ENCODE measurements around the gene ANKS3.

The ANKS3 gene

DNA sequence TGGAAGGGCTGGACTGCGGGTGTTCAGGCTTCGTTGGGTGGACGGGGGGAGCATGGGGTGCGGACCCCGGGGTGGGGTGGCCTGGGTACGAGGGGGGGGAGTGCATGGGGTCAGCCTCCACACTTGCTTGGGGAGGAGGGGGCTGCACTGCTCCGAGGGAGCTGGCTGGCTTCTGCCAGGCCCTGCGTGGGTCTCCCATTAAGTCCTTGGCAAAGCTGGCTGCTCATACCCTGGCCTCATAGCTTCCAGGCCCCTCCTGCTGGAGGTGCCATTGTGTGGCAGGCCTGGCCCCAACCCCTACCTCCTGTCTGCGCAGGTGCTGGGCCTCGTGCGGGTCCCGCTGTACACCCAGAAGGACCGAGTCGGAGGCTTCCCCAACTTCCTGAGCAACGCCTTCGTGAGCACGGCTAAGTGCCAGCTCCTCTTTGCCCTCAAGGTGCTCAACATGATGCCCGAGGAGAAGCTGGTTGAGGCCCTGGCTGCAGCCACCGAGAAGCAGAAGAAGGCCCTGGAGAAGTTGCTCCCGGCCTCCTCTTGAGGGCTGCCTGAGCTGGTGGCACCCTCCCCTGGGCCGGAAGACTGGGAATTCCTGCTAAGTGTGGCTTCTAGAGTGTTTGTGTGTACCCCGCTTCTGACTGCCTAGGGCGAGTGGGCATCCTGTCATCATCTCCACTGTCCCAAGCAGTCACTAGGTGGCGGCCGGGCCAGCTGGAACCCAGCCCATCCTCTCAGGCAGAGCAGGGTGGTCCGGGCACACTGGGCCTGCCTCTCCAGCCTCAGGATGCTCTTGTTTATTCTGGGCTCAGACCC lies 39.2 kb downstream of the ANKS3 start:
- FAIRE-seq = no peak

DNA sequence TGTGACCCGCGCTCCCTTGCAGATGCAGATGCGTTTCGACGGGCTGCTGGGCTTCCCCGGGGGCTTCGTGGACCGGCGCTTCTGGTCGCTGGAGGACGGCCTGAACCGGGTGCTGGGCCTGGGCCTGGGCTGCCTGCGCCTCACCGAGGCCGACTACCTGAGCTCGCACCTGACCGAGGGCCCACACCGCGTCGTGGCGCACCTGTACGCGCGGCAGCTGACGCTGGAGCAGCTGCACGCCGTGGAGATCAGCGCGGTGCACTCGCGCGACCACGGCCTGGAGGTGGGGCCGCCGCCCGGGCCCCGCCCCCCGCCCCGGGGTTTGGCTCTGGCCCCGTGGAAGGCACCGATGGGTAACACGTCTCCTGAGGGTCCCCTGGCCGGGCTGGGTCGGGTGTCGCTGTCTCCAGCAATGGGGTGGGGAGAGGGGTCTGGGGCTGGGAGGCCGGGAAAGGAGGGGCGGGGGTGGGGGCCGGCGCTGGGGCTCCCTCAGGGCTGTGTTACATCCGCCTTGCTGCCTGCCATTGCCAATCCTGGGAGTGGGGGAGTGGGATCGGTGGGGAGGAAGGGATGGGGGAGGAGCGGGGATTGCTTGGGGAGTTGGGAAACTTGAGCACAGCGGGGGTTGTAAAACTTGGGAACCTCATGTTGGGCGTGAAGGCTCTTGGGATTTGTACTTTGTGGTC lies 40.0 kb downstream of the ANKS3 start:
- no peak for FAIRE-seq

DNA sequence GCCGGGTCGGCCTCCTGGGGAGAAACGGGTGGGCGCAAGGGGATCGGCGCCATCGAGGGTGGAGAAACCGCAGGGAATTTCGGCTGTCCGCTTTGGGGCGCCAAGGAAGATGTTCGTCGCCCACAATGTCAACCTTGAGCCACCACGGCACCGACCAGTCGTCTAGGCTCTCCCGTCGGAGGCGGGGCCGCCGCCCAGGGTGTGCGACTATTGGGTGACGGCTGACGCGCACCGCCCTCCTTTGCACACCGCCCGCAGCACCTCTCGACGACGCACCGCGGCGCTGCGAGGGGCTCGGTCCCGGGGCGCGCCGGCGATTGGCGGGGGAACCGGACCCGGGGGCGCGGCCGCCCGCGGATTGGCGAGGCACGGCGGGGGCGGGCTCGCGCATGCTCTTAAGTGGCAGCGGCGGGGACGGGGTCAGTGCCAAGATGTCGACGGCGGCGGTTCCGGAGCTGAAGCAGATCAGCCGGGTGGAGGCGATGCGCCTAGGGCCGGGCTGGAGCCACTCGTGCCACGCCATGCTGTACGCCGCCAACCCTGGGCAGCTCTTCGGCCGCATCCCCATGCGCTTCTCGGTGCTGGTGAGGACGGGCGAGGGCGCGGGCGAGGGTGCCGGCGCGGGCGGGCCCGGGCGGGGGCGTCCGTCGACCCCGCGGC lies 40.6 kb downstream of the ANKS3 start, which contains the start of gene NUDT16L1:
Gene NUDT16L1 (plus strand): TSS at position 267 of the 660 bp plus-strand sequence. CDS start 165 bp downstream, at position 432.
- no peak for FAIRE-seq

DNA sequence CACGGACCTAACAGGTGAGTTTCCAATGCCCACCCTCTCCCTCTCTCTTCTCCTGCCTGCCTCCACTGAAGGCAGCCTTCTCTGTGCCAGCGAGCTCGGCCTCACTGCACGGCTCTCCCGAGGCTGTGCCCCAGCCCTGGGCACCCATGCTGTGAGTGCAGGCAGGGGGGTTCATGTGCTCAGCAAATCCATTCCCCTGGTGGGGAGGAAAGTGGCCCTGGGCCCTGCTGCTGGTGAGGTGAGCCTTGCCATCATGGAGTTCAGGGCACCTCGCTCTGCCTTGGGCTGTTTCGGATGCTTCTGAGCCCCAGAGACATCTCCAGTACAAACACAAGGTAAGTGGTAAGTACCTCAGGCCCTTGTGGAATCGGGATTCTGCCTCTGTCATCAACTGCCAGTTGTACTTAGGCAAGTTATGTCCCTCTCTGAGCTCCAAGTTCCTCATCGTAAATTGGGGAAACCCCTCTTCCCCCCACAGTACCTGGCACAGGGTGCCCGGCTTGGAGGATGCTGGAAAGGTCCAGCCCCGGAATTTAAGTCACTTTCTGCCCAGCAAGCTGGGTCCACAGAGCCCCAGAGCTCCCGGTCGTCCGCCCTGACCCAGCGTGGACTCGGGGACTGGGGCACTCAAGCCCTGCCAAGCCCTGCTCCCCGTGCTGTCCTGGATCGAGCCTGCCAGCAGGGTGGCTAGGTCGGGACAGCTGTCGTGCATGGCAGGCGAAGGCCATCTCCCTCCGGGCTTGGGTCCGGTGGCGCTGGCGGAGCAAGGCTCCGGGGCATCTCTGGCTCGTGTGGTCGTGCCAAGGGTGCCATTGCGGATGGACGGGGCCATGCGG lies 41.4 kb downstream of the ANKS3 start:
- no peak for FAIRE-seq

DNA sequence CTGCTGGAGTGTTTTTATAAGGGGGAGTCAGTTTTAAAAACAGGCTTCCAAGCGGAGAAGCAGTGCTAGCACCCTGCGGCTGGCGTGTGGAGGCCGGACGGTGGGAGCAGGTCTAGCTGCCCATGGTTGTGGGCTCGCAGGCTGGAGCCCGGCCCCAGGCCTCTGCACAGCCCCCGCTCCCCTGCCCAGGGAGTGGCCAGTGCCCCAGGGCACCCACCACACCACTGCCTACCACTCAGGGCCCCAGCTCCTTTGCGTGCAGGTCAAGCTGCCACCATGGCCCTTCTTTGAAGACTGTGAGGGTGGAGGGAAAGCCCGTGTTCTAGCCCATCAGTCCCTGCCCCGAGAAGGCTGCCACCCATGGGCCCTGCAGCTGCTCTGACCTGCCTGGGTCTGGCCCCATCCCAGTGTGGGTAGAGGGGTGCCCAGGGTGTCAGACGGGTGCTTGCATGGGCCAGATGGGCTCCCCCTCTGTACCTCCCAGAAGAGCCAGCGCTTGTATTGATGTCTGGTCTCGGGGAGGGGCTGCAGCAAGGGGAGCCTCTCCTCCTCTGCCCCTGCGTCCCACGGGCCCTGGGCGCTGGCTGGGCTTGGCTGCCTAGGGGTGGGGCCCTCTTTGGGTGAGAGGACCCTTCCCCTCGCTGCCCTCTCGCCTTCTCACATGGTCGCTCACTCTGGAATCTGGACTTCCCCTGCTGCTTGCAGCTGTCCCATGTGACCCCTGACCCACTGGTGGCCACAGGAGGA lies 42.2 kb downstream of the ANKS3 start:
- FAIRE-seq = no peak

DNA sequence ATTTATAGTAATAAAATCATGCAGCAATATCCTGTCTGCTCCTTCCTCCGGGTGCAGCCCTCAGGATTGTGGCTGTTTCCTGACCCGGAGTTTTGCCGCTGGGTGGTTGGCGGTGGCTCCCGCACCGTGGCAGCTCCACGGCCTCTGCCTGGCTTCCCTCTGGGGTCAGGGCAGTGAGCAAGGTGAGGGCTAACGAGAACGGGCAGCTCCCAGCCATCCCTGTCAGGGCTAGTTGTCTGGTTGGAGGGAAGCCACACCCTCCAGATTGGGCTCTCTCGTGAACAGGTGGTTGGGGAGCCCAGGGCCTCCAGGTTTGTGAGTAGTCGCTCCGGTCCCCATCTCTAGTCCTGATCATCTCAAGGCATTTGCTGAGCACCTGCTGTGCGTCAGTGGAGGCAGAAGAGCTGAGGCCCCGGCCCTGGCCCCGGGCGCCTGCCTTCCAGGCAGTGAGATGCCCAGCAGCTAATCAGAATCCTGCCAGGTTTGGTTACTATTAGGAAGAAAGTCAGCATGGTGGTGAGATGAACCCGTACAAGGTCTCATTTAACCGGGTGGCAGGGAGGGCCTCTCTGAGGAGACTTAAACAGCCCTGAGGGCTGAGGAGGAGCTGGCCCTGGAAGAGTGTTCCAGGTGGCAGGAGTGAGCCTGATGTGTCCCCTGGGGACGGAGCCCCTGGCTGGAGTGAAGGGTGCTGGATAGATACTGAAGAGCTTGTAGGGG lies 43.0 kb downstream of the ANKS3 start:
- no peak for FAIRE-seq

DNA sequence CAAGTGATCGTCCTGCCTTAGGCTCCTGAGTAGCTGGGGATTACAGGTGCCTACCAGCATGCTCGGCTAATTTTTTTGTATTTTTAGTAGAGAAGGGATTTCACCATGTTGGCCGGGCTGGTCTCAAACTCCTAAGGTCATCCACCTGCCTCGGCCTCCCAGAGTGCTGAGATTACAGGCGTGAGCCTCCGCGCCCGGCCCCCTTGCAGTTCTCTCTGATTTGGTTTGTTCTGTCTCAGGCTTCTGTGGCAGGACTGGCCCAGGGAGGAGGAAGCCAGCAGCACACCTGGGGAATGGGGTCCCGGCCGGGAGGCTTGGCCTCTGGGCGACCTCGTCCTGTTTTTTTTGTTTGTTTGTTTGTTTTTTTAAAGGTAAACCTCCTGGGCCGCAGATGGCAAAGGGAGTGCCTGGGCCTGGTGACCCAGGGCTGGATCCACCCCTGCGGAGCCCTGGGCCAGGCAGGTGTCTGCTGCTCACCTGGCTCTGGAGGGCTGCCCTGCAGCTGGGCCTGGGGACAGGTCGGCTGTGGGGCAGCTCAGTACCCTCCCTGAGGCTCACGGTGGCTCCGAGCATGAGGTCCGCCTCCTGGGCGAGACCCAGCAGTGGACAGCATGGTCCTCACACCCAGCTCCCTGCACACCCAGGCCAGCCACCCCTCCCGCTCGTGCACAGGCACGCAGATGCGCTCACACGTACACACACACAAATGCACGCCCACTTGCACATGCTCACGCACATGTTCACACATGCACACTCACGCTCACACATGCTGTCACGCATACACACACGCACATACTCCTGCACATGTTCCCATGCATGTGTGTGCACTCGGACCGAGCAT lies 44.0 kb downstream of the ANKS3 start:
- FAIRE-seq = no peak

DNA sequence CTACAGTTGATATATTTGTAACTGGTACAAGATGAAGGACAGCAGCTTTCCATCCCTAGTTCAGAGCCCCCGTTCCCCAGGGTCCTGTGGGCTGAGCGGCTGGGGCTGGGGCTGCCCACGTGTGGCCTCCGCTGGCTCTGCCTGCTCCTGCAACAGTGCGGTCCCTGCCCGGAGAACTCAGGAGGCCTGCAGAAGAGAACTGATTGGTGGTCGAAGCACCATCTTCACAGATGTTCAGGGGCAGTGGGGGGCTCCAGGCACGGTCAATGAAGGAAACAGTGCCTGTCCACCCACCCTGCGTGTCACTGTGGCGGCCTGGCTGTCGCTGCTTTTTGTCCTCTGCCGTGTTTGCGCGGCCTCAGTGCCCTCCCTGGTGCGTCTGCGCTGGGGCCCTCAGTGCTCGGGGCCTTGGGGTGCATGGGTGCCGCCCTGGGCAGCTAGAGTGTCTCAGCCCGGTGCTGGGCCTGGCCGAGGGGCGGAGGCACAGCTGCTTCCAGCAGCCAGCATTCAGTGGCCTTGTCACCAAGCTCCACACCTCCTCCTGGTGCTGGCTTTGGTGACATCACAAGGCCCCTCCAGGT lies 44.9 kb downstream of the ANKS3 start:
- no peak for FAIRE-seq

DNA sequence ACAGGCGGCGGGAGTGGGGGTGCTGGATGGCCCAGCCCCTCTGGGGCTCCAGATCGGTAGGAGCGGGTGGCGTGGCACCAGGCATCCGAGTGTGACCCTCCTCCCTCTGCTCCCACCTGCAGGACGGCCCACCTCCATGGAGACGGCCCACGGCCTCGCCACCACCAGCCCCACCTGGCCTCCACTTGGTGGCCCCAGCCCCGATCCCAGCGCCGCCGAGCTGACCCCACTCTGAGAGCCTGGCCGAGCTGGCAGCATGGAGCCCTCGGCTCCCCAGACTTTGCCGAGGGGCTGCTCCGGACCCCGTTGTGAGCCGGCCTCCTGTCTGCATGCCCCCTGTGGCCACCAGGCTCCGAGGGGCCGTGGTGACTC lies 45.4 kb downstream of the ANKS3 start:
- no peak for FAIRE-seq

DNA sequence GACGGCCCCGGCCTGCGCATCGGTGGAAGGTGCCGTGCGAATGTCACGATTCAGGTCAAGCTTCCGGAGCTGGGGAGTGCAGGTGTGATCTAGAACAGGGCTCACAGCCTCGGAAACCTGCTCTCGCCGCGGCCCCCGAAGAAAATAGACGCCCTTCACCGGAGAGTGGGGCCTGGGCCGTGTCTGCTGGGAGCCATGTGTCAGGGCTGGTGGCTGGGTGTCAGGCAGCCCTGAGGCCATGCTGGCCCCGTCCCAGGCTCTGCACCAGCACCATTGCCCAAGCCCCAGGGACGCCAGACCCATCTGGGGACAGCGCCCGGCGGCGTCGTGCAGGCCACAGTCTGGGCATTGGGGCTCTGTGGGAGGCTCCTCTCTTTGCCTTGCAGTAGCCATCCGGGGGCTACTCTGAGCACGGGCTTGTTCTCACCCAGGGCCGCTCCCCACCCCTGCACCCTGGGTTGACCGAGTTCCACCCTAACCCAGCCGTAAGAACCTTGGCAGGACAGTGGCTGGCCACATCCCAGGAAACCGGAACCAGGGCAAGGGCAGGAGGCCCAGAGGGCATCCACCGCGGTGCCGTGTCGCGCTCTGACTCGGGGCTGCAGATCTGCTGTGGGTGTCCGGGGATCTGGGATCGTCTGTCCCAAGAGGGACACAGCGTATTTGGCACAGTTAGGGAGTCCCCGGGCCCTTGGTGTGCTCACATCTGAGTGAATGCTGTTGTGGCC lies 46.0 kb downstream of the ANKS3 start:
- no peak for FAIRE-seq

DNA sequence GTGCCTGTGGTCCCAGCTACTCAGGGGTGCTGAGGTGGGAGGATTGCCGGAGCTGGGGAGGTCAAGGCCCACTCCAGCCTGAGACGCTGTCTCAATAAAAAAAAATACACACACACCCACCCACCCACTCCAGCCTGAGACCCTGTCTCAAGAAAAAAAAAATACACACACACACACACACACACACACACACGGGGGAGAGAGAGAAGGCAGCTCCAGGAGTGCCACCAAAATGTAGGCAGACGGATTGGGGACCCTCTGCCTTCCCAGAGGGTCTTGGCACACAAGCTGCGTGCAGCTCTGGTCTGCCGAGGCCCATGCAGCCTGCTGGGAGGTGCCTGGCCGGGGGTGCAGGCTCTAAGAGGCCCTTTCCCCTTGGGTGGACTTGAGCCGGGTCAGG lies 46.7 kb downstream of the ANKS3 start:
- no peak for FAIRE-seq

DNA sequence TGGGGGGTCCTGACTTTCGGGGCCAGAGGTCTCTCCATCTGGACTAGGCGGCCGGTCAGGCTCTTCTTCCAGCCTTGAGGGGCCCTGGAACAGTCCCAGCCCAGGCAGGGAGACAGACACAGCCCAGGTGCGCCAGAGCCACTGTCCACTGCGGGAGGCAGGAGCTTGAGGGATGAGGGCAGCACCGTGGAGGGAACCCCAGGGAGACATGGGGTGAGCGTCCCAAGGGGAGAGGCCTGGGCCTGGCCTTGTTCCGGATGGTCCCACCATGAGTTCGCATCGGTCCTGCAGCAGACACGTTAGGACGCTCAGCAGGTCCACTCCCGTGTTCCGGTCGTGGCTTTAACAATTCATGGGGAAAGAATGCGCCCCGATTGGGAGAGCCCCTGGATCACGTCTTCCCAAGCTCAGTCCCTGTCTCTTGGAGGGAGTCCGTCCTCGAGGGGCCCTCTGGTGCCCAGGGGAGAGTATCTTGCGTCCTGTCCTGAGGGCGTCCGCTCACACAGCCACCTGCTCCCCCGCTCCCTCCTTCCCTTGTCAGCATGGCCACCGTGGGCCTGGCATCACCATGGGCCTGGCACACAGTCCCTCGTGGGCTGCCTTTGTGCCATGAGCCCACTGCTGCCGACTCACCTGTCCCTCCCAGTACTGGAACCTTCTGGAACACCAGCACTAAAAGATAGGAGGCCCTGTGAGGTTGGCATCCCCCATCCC lies 47.4 kb downstream of the ANKS3 start:
- no peak for FAIRE-seq

DNA sequence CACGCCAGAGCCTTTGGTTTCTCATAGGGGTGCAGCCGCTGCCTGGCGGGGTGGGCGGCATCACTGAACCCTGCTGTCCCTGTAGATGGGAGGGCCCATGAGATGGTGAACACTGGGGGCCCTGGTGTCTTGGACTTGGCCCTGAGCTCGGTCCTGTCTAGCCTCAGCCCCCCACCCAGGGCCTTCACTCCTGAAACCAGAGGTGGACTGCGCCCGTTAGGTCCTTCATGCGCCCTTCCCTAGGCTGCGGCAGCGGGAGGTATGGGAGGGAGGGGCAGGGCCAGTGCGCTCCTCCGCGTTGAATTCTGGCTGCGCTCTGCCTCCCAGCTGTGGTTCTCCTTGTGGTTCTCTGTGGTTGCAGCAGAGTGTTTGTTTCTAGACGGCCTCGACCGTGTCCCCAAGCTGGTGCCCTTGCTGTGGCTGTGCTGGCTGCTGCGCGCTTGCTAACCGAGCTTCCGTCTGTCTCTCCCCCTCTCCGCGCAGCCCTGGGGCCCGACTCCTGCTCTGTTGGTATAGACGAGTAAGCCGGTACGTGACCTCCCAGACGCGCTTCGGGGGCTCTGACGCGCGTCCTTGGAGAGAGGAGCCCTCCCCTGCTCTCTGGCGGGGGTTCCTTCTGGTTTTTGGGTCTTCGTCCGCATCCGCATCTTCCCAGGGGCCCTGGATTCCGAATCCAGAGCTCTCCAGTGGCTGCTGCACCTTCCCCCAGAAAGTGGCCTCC lies 48.1 kb downstream of the ANKS3 start:
- no peak for FAIRE-seq

DNA sequence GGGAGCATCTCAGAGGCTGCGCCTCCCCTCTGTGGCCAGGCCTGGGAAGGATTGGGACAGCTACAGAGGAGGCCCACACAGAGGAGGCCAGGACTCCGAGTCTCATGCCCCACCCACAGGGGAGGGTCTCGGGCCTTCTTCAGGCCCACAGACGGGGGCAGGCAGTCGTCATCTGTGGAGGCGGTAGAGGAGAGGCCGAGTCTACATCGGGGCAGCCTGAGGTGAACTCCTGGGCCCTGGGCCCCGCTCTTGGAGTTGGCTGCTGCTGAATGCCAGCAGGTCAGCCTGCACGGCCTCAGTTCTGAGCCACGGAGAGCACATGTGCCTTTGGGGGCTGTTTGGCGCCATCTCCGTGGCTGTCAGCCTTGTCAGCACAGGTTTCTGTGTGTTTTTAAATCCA lies 48.8 kb downstream of the ANKS3 start:
- FAIRE-seq = no peak

DNA sequence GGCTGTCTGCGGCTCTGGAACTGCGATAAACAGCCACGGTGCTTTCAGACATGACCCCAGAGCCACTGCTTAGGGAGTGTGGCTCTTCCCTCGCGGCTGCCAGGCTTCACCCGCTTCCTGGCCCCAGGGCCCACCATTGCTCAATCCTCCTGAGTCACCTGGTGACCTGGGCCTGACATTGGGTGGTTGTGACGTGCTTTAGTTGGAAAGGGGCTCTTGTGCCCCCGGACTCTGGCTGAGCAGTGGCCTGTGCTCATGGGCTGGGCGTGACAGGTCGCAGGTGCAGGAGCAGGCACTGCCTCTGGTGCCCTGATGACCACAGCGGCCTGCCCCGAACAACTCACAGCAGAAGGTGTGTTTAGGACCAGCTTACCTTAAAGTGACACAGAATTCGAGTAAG lies 49.3 kb downstream of the ANKS3 start:
- no peak for FAIRE-seq

DNA sequence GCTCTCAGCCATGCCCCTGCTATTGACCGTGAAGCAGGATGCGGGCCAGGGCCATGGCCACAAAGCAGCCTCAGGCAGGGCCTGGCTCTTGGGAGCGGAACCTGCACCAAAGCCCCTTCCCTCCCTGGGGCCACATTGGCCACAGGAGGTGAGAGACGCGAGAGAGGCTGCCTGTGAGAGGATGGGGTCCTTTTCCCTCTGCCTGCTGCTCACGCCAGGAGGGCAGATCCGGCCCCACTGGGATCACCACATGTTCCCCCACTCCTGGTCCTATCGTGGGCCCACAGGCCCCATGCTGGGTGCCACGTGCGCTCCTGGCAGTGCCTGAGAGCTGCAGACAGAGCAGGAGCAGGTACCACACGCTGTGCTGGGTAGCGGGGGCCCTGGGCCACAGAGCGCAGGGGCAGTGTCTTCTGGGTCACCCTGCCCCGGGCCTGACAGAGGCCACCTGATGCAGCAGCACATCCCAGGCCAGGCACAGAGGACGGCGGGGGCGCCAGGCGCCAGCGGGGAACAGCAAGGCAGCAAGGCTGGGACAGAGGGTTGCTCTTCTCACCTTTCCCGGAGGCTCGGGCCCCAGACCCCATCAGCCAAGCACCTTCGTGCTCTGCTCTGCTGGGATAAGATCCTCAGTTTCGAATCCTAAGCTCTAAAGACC lies 49.9 kb downstream of the ANKS3 start:
- no peak for FAIRE-seq

DNA sequence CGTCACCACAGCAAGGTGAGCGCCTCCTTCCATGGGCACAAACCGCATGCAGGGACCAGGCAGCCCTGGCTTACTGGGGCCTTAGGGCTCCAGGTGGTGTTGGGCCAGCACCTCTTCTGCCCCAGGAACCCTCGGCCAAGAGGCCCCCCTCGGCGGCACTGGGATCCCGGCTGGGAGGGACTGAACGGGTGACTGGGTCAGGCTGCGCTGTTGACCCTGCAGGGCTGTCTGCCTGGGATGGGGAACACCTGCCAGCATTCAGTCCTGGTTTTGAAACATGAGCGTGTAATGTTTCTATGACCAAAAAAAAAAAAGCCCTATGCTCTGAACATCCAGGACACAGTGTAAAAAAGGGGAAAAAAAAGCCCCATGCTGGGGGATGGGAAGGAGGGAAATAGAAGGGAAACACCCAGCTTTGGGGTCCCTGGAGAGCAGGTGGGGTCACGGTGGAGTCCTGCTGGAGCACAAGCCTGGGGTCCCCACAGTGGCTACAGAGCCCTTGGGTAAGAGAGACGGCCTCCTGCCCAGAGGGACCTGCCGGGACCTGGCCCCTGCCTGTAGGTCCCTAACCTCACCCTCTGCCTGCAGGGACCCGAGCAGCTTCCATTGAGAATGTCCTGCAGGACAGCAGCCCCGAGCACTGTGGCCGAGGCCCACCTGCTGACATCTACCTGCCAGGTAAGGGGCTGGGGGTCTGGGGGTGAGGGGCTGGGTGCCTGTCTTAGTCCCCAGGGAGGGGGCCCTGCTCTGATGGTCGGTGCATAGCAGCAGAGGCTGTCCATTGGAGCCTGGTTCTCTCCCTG lies 50.6 kb downstream of the ANKS3 start:
- FAIRE-seq = no peak
